Liver (tissue), 9 donors: ENCODE data around the gene MRPL27. TPM values are rescaled to one million over a fixed set of nuclear protein-coding genes. Genes with fewer than 3 reads are reported as not detected.

ENCODE experiments used
- DNase-seq: peaks from one replicate; pipeline ENCODE4 v3.0.0-alpha.2; 2017; ENCODE audit warnings: low spot score
- H3K27ac ChIP-seq, 2 donors: one replicate each; pipeline ENCODE4 v1.7.0; 2013; ENCODE audit warnings: inconsistent platforms in 2 of 2, low read length in 2 of 2, control low read depth in 1 of 2, low read depth in 1 of 2, mild to moderate bottlenecking in 1 of 2
- H3K27me3 ChIP-seq, 4 donors: one replicate each; pipeline versions ENCODE4 v1.6.1 to v1.7.0; 2013; ENCODE audit warnings: low read length in 3 of 4, inconsistent platforms in 1 of 4, mild to moderate bottlenecking in 1 of 4, moderate library complexity in 1 of 4; ENCODE audit not compliant: control insufficient read depth in 4 of 4, insufficient read depth in 4 of 4
- H3K36me3 ChIP-seq, 4 donors: one replicate each; pipeline versions ENCODE4 v1.6.1 to v1.7.0; 2013; ENCODE audit warnings: low read length in 3 of 4, mild to moderate bottlenecking in 3 of 4, low read depth in 1 of 4, moderate library complexity in 1 of 4; ENCODE audit not compliant: control insufficient read depth in 4 of 4, insufficient read depth in 3 of 4
- H3K4me1 ChIP-seq, 4 donors: one replicate each; pipeline versions ENCODE4 v1.6.1 to v1.7.0; 2013; ENCODE audit warnings: low read length in 3 of 4, mild to moderate bottlenecking in 3 of 4, moderate library complexity in 1 of 4; ENCODE audit not compliant: control insufficient read depth in 4 of 4, insufficient read depth in 4 of 4
- H3K4me3 ChIP-seq, 3 donors: one replicate each; pipeline versions ENCODE4 v1.6.1 to v1.7.0; 2013; ENCODE audit warnings: low read length in 3 of 3, control low read depth in 1 of 3, low read depth in 1 of 3, mild to moderate bottlenecking in 1 of 3
- H3K9ac ChIP-seq, 2 donors: one replicate each; pipeline ENCODE4 v1.7.0; 2013; ENCODE audit warnings: low read length in 2 of 2, mild to moderate bottlenecking in 2 of 2, moderate library complexity in 2 of 2, control low read depth in 1 of 2, low read depth in 1 of 2
- H3K9me3 ChIP-seq, 4 donors: one replicate each; pipeline versions ENCODE4 v1.6.1 to v1.7.0; 2013; ENCODE audit warnings: low read length in 3 of 4; ENCODE audit not compliant: control insufficient read depth in 4 of 4
- EGR1 ChIP-seq, 2 donors: IDR thresholded peaks; 2 replicates each; pipeline ENCODE4 v1.6.1; 2016 to 2018; ENCODE audit warnings: antibody characterized with exemption in 2 of 2, low read depth in 2 of 2
- FOXA1 ChIP-seq: IDR thresholded peaks from 2 replicates; pipeline ENCODE4 v1.6.1; 2016; ENCODE audit warnings: antibody characterized with exemption
- FOXA2 ChIP-seq: IDR thresholded peaks from 2 replicates; pipeline ENCODE4 v1.6.1; 2016; ENCODE audit warnings: antibody characterized with exemption
- HNF4G ChIP-seq: IDR thresholded peaks from 2 replicates; pipeline ENCODE4 v1.6.1; 2016; ENCODE audit warnings: antibody characterized with exemption
- JUND ChIP-seq, 2 donors: IDR thresholded peaks; 2 replicates each; pipeline ENCODE4 v1.6.1; 2016; ENCODE audit warnings: antibody characterized with exemption in 2 of 2
- NR2F2 ChIP-seq: IDR thresholded peaks from 2 replicates; pipeline ENCODE4 v1.6.1; 2016; ENCODE audit warnings: antibody characterized with exemption
- RAD21 ChIP-seq, 2 donors: IDR thresholded peaks; 2 replicates each; pipeline ENCODE4 v1.6.1; 2016; ENCODE audit warnings: antibody characterized with exemption in 2 of 2, mild to moderate bottlenecking in 2 of 2
- RXRA ChIP-seq, 2 donors: IDR thresholded peaks; 2 replicates each; pipeline ENCODE4 v1.6.1; 2017 to 2018; ENCODE audit warnings: antibody characterized with exemption in 2 of 2, mild to moderate bottlenecking in 1 of 2
- SP1 ChIP-seq: IDR thresholded peaks from 2 replicates; pipeline ENCODE4 v1.6.1; 2018; ENCODE audit warnings: antibody characterized with exemption, mild to moderate bottlenecking
- YY1 ChIP-seq: IDR thresholded peaks from 2 replicates; pipeline ENCODE4 v1.6.1; 2016; ENCODE audit warnings: antibody characterized with exemption, mild to moderate bottlenecking
- WGBS: extraction: QIAGEN DNeasy Blood & Tissue Kit; methylation state at CpG from one replicate; pipeline ENCODE4 v1.1.7; 2013; 5-methylcytosine and 5-hydroxymethylcytosine counted together
- polyA plus RNA-seq, 2 donors: library from polyadenylated mRNA; stranded (reverse) in 1 of 2; unstranded in 1 of 2; fragments of 200-250 nt in 1 of 2; fragments of >200 nt in 1 of 2; fragmentation: Nextera tagmentation in 1 of 2; extraction: Ambion mirVana in 1 of 2; gene quantifications; one replicate each; pipeline versions ENCODE4 v1.2.1 to v1.2.3, GENCODE V29; 2013 to 2015
- total RNA-seq, 2 donors: library from RNA; depleted of rRNA; stranded (reverse); fragments of >200 nt; gene quantifications; one replicate each; pipeline ENCODE4 v1.2.3, GENCODE V29; 2014
- TF ChIP-seq, protein P1 (sequence below): IDR thresholded peaks from 2 replicates; pipeline ENCODE4 v1.6.1; 2016; ENCODE audit warnings: antibody characterized with exemption
- TF ChIP-seq, protein P2 (sequence below): IDR thresholded peaks from 2 replicates; pipeline ENCODE4 v1.6.1; 2016; ENCODE audit warnings: antibody characterized with exemption
- TF ChIP-seq, protein P3 (sequence below): IDR thresholded peaks from 2 replicates; pipeline ENCODE4 v1.6.1; 2016; ENCODE audit warnings: antibody characterized with exemption
- TF ChIP-seq, protein P4 (sequence below): IDR thresholded peaks from 2 replicates; pipeline ENCODE4 v1.6.1; 2016; ENCODE audit warnings: antibody characterized with exemption, mild to moderate bottlenecking
- TF ChIP-seq, protein P5 (sequence below): fragments of 150-350 bp; IDR thresholded peaks from 2 replicates; pipeline ENCODE4 v1.5.1; 2017; ENCODE audit warnings: improper control_type of control experiment, low read depth, low read length; ENCODE audit not compliant: missing input control
- donor health status: healthy.
- donor health status: healthy.
- donor health status: healthy.
- donor health status: healthy.
- donor health status: healthy.

MRPL27 gene
- total and polyA plus RNA-seq, 4 donors, result 25.9 to 87.1 (median 53.5) TPM

- no peak for DNase-seq
- Histone ChIP-seq H3K9me3 (no peaks in the 10 kb centered on the region), H3K4me3 (no peak overlapping the region), H3K27me3 (no peaks in the 10 kb centered on the region), H3K4me1 (no peaks in the 10 kb centered on the region), H3K36me3 (no peaks in the 10 kb centered on the region), H3K27ac (no peak overlapping the region), H3K9ac (no peak overlapping the region)
- 87% methylated on average over 3 of the region's 3 CpGs for WGBS
- TF ChIP-seq, protein P1, sequence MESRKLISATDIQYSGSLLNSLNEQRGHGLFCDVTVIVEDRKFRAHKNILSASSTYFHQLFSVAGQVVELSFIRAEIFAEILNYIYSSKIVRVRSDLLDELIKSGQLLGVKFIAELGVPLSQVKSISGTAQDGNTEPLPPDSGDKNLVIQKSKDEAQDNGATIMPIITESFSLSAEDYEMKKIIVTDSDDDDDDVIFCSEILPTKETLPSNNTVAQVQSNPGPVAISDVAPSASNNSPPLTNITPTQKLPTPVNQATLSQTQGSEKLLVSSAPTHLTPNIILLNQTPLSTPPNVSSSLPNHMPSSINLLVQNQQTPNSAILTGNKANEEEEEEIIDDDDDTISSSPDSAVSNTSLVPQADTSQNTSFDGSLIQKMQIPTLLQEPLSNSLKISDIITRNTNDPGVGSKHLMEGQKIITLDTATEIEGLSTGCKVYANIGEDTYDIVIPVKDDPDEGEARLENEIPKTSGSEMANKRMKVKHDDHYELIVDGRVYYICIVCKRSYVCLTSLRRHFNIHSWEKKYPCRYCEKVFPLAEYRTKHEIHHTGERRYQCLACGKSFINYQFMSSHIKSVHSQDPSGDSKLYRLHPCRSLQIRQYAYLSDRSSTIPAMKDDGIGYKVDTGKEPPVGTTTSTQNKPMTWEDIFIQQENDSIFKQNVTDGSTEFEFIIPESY, result no peak
- TF ChIP-seq JUND (IDR thresholded peaks at IDR 0.05) (no peak), YY1 (no peak), EGR1 (IDR thresholded peaks at IDR 0.05; ENCODE audit: low read depth in 2 of 2) (no peak)
- TF ChIP-seq, protein P2, sequence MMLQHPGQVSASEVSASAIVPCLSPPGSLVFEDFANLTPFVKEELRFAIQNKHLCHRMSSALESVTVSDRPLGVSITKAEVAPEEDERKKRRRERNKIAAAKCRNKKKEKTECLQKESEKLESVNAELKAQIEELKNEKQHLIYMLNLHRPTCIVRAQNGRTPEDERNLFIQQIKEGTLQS, result no peak
Measured at GRCh38 chr17:50329716-50330115, 43.3 kb downstream of the MRPL27 start.

DNA sequence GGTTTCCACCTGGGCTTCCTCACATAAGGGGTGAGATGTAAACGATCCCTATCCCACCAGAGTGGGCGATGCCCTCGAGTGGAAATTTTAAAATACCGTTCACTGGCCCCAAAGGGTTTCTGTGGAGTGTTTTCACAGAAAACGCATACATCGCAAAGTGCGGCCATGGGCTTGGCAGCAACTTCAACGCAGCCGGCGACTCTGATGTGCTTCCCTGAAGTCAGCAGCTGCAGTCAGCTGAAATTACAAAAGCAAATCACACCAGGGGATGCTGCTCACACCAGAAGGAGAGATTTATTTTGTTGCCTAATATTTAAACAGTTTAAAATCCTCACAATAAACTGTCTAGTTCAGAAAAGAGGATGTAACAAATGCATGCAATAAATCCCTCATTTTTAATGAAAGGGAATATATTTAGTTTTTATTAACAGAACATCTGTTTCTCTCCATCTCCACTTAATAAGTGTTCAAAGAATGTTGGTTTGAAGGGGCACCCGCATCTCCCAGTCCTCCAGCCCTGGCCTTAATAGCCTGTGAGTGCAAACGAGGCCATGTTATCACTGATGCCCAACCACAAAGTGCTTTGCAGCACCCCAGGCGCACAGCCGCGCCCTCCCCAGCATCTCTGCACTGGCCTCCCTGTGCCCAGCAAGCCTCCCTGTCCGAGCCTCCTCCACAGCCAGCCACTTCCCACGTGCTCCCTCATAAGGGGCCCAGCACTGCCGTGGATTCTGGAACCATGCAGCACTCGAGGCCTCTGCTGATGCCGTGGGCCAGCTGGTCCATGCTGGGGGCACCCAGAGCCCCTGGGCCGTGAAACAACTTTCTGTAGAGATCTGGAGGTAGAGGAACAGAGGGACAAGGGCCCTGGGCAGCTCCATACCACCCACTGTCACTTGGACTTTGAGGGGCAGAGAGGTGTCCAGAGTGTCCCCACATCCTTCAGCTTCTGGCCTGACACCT, 44.3 kb downstream of the MRPL27 start:
- Histone ChIP-seq H3K9me3 (no peaks in the 10 kb centered on the region), H3K36me3 (no peaks in the 10 kb centered on the region), H3K27ac (no peak overlapping the region), H3K4me1 (no peaks in the 10 kb centered on the region), H3K9ac (no peak overlapping the region), H3K4me3 (no peak overlapping the region), H3K27me3 (no peaks in the 10 kb centered on the region)
- WGBS, result 83% methylated on average over 21 of the region's 21 CpGs
- TF ChIP-seq FOXA1 (no peak), NR2F2 (no peak), SP1 (no peak), RXRA (IDR thresholded peaks at IDR 0.05) (no peak), JUND (IDR thresholded peaks at IDR 0.05) (no peak), HNF4G (no peak), FOXA2 (no peak), YY1 (no peak), RAD21 (IDR thresholded peaks at IDR 0.05) (no peak)
- TF ChIP-seq, protein P3, sequence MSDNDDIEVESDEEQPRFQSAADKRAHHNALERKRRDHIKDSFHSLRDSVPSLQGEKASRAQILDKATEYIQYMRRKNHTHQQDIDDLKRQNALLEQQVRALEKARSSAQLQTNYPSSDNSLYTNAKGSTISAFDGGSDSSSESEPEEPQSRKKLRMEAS, result no peak
- TF ChIP-seq, protein P4, sequence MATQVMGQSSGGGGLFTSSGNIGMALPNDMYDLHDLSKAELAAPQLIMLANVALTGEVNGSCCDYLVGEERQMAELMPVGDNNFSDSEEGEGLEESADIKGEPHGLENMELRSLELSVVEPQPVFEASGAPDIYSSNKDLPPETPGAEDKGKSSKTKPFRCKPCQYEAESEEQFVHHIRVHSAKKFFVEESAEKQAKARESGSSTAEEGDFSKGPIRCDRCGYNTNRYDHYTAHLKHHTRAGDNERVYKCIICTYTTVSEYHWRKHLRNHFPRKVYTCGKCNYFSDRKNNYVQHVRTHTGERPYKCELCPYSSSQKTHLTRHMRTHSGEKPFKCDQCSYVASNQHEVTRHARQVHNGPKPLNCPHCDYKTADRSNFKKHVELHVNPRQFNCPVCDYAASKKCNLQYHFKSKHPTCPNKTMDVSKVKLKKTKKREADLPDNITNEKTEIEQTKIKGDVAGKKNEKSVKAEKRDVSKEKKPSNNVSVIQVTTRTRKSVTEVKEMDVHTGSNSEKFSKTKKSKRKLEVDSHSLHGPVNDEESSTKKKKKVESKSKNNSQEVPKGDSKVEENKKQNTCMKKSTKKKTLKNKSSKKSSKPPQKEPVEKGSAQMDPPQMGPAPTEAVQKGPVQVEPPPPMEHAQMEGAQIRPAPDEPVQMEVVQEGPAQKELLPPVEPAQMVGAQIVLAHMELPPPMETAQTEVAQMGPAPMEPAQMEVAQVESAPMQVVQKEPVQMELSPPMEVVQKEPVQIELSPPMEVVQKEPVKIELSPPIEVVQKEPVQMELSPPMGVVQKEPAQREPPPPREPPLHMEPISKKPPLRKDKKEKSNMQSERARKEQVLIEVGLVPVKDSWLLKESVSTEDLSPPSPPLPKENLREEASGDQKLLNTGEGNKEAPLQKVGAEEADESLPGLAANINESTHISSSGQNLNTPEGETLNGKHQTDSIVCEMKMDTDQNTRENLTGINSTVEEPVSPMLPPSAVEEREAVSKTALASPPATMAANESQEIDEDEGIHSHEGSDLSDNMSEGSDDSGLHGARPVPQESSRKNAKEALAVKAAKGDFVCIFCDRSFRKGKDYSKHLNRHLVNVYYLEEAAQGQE, result no peak
- TF ChIP-seq, protein P2, result no peak
- TF ChIP-seq, protein P5, sequence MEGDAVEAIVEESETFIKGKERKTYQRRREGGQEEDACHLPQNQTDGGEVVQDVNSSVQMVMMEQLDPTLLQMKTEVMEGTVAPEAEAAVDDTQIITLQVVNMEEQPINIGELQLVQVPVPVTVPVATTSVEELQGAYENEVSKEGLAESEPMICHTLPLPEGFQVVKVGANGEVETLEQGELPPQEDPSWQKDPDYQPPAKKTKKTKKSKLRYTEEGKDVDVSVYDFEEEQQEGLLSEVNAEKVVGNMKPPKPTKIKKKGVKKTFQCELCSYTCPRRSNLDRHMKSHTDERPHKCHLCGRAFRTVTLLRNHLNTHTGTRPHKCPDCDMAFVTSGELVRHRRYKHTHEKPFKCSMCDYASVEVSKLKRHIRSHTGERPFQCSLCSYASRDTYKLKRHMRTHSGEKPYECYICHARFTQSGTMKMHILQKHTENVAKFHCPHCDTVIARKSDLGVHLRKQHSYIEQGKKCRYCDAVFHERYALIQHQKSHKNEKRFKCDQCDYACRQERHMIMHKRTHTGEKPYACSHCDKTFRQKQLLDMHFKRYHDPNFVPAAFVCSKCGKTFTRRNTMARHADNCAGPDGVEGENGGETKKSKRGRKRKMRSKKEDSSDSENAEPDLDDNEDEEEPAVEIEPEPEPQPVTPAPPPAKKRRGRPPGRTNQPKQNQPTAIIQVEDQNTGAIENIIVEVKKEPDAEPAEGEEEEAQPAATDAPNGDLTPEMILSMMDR, result no peak
- DNase-seq, result no peak
